D721Med (cell line): Measurements from ENCODE around the gene CNOT9.
"Not testable (repeated sequence)": the region's sequence is repeated elsewhere in the genome, so short reads cannot be mapped to it uniquely, and the experiment has no call there.

Source experiments
- DNase-seq: peaks from one replicate; pipeline ENCODE4 v3.0.0; 2011; ENCODE audit warnings: low spot score; ENCODE audit not compliant: insufficient read length
- FAIRE-seq: peaks from 2 replicates; lab custom pipeline; 2011; peaks lifted over from hg19 to GRCh38; lab: Jason Lieb, UNC
- CTCF ChIP-seq: IDR thresholded peaks from 2 replicates; pipeline ENCODE4 v1.5.1; 2012; ENCODE audit warnings: mild to moderate bottlenecking, control low read depth; ENCODE audit not compliant: insufficient read depth; ENCODE audit errors: missing control alignments

Gene CNOT9, protein sequence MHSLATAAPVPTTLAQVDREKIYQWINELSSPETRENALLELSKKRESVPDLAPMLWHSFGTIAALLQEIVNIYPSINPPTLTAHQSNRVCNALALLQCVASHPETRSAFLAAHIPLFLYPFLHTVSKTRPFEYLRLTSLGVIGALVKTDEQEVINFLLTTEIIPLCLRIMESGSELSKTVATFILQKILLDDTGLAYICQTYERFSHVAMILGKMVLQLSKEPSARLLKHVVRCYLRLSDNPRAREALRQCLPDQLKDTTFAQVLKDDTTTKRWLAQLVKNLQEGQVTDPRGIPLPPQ

GRCh38 chr2:218568190-218569037 lies at the start of gene CNOT9, which contains the start of gene USP37:
CNOT9 (plus strand) TSS chr2:218568839; CDS start chr2:218568955, 116 bp downstream.
USP37 (minus strand) TSS chr2:218568351; CDS start chr2:218558653, 9,698 bp downstream.
- DNase-seq (peak; percentile 78), FAIRE-seq (no peak)
- TF ChIP-seq CTCF = no peak

DNA sequence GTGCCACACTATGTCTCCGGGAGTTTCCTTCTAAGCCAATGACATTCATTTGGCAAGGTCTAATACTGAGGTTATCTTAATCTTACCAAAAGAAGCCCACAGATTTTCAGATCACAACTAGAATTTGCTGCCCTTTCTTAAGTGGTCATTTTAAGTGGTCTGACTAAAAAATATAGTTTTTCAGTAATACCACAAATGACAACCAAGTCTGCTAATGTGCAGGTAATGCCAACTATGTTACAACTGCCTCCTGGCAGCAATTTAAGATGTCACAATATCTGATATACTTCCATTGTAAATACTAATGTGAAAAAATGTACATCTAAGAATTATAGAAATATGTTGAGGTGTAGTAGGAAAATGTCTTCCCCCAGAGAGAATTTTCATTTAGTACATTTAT lies 49.8 kb upstream of the CNOT9 start:
- no peak for TF ChIP-seq CTCF
- FAIRE-seq (peak; percentile 21), DNase-seq (no peak)

- FAIRE-seq (no peak), DNase-seq (no peak)
- TF ChIP-seq CTCF = no peak
Measured at GRCh38 chr2:218523651-218524050, 45.0 kb upstream of the CNOT9 start.

DNA sequence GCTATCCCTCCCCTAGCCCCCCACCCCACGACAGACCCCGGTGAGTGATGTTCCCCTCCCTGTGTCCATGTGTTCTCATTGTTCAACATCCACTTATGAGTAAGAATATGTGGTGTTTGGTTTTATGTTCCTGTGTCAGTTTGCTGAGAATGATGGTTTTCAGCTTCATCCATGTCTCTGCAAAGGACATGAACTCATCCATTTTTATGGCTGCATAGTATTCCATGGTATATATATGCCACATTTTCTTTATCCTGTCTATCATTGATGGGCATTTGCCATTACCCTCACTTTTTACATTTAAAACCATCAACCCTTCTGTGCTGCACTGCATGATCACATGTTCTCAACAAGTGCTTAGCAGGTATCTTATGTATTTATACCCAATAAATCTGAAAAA lies 40.2 kb upstream of the CNOT9 start:
- DNase-seq, FAIRE-seq: not testable (repeated sequence)

DNA sequence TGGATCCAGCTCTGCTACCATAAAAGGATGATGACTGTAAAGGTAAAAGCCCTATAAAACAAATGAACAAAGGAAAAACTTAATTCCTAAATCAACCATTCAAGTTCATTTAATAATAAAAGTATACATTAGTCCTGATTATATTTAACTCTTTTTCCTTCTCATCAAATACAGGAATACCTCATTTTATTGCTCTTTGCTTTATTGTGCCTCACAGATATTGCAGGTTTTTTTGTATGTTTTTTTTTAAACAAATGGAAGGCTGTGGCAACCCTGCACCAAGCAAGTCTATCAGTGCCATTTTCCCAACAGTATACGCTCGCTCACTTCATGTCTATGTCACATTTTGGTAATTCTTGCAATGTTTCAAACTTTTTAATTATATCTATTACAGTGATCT lies 38.6 kb upstream of the CNOT9 start:
- FAIRE-seq (no peak), DNase-seq (no peak)
- TF ChIP-seq CTCF = no peak

GRCh38 chr2:218536804-218537494 lies 31.7 kb upstream of the CNOT9 start:
- FAIRE-seq (no peak), DNase-seq (no peak)
- no peak for TF ChIP-seq CTCF

DNA sequence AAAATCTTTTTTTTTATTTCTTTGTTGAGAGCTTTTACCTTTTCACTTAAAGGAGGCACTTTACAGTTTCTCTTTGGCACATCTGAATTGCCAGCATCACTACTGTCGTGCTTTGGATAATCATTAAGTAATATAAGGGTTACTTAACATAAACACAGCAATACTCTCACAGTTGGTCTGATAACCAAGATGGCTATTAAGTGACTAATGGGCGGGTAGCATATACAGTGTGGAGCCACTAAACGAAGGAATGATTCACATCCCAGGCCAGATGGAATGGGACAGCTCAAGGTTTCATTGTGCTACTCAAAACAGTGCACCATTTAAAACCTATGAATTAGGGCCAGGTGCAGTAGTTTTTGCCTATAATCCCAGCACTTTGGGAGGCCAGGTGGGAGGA lies 28.6 kb upstream of the CNOT9 start:
- DNase-seq (no peak), FAIRE-seq (no peak)
- no peak for TF ChIP-seq CTCF
